Small intestine (tissue), 7 donors: ENCODE measurements around the gene GABRG3. TPM values are rescaled to one million over a fixed set of nuclear protein-coding genes. Genes with fewer than 3 reads are reported as not detected.

Experiments used
- DNase-seq, 2 donors: peaks; one replicate each; pipeline versions ENCODE4 v3.0.0 to v3.0.0-alpha.2; 2013
- FAIRE-seq: peaks from 2 replicates; lab custom pipeline; 2012; peaks lifted over from hg19 to GRCh38; lab: Jason Lieb, UNC
- H3K27ac ChIP-seq, 3 donors: one replicate each; pipeline ENCODE4 v1.5.1; 2013; ENCODE audit warnings: low read length in 2 of 3, mild to moderate bottlenecking in 2 of 3, control low read depth in 1 of 3, inconsistent platforms in 1 of 3, low read depth in 1 of 3, moderate library complexity in 1 of 3
- H3K27me3 ChIP-seq, 3 donors: one replicate each; pipeline ENCODE4 v1.6.1; 2013; ENCODE audit warnings: low read length in 3 of 3, inconsistent platforms in 1 of 3; ENCODE audit not compliant: control insufficient read depth in 3 of 3, insufficient read depth in 3 of 3
- H3K36me3 ChIP-seq, 3 donors: one replicate each; pipeline ENCODE4 v1.6.1; 2013; ENCODE audit warnings: low read length in 3 of 3, inconsistent platforms in 1 of 3, low read depth in 1 of 3, mild to moderate bottlenecking in 1 of 3, moderate library complexity in 1 of 3; ENCODE audit not compliant: control insufficient read depth in 3 of 3, insufficient read depth in 2 of 3
- H3K4me1 ChIP-seq, 3 donors: one replicate each; pipeline ENCODE4 v1.6.1; 2013; ENCODE audit warnings: low read length in 2 of 3, inconsistent platforms in 1 of 3, low read depth in 1 of 3, mild to moderate bottlenecking in 1 of 3, moderate library complexity in 1 of 3; ENCODE audit not compliant: control insufficient read depth in 3 of 3, insufficient read depth in 2 of 3
- H3K4me3 ChIP-seq, 3 donors: one replicate each; pipeline ENCODE4 v1.5.1; 2013; ENCODE audit warnings: low read length in 3 of 3, control low read depth in 1 of 3, inconsistent platforms in 1 of 3, low read depth in 1 of 3, mild to moderate bottlenecking in 1 of 3, moderate library complexity in 1 of 3
- H3K9me3 ChIP-seq, 2 donors: one replicate each; pipeline ENCODE4 v1.6.1; 2013; ENCODE audit warnings: low read depth in 1 of 2, low read length in 1 of 2; ENCODE audit not compliant: control insufficient read depth in 2 of 2, insufficient read depth in 1 of 2
- WGBS, 3 donors: extraction: QIAGEN DNeasy Blood & Tissue Kit; methylation state at CpG; one replicate each; pipeline ENCODE4 v1.1.7; 2013; 5-methylcytosine and 5-hydroxymethylcytosine counted together
- polyA plus RNA-seq, 4 donors: library from polyadenylated mRNA; stranded (reverse) in 3 of 4; unstranded in 1 of 4; fragments of 200-250 nt in 3 of 4; fragments of 120-200 nt in 1 of 4; gene quantifications; one replicate each; pipeline versions ENCODE4 v1.2.1 to v1.2.3, GENCODE V29; 2013
- donor health status: healthy with polysubstance abuse.
- donor health status: control.
- donor health status: control.
- donor health status: Bipolar disorder and iron deficiency.
- donor health status: healthy.

GABRG3 gene
- polyA plus RNA-seq, 4 donors, result 0.41 TPM; not detected in 3

- 67 to 79% (median 73%) methylated on average over 6 of the region's 6 CpGs for WGBS, 3 donors
- H3K27ac ChIP-seq, result no peak overlapping the region
- H3K4me3 ChIP-seq, result no peak overlapping the region
- H3K27me3 ChIP-seq, result no peaks in the 10 kb centered on the region
- H3K36me3 ChIP-seq, result no peaks in the 10 kb centered on the region
- no peak for FAIRE-seq
- no peaks in the 10 kb centered on the region for H3K4me1 ChIP-seq
- no peak for DNase-seq
- H3K9me3 ChIP-seq, result peaks cover 2 to 5% of the 10 kb centered on the region in 2 donors
Observed at GRCh38 chr15:27486051-27486450, 515.1 kb downstream of the GABRG3 start.

- H3K4me3 ChIP-seq, result no peak overlapping the region
Observed at GRCh38 chr15:27486683-27487647, 516.0 kb downstream of the GABRG3 start.

GRCh38 chr15:27487846-27488245, 516.9 kb downstream of the GABRG3 start:
- peaks cover 2 to 3% of the 10 kb centered on the region in 2 donors for H3K9me3 ChIP-seq
- no peaks in the 10 kb centered on the region for H3K36me3 ChIP-seq
- no peak for FAIRE-seq
- DNase-seq, result no peak
- no peaks in the 10 kb centered on the region for H3K27me3 ChIP-seq
- WGBS, 3 donors, result 82 to 85% (median 85%) methylated on average over 11 of the region's 11 CpGs
- no peak overlapping the region for H3K4me3 ChIP-seq
- no peaks in the 10 kb centered on the region for H3K4me1 ChIP-seq
- H3K27ac ChIP-seq, result no peak overlapping the region

More at GRCh38 chr15:27486683-27487647, 516.0 kb downstream of the GABRG3 start:
- Histone ChIP-seq H3K36me3 (no peaks in the 10 kb centered on the region), H3K27me3 (no peaks in the 10 kb centered on the region), H3K27ac (no peak overlapping the region), H3K4me1 (no peaks in the 10 kb centered on the region), H3K9me3 (peaks cover 2 to 3% of the 10 kb centered on the region in 2 donors)
- no peak for DNase-seq
- no peak for FAIRE-seq
- 59 to 68% (median 68%) methylated on average over 6 of the region's 6 CpGs for WGBS, 3 donors

GRCh38 chr15:27490867-27491595, 520.0 kb downstream of the GABRG3 start:
- Histone ChIP-seq H3K4me1 (no peaks in the 10 kb centered on the region), H3K27me3 (no peaks in the 10 kb centered on the region), H3K36me3 (no peaks in the 10 kb centered on the region), H3K27ac (no peak overlapping the region), H3K9me3 (peaks cover 2 to 3% of the 10 kb centered on the region in 2 donors), H3K4me3 (no peak overlapping the region)
- DNase-seq (no peak), FAIRE-seq (no peak)
- WGBS, 3 donors, result 66 to 75% (median 71%) methylated on average over 12 of the region's 12 CpGs

GRCh38 chr15:27491666-27492621, 521.0 kb downstream of the GABRG3 start:
- WGBS, 3 donors, result 73 to 76% (median 73%) methylated on average over 10 of the region's 10 CpGs
- no peak overlapping the region for H3K4me3 ChIP-seq
- H3K36me3 ChIP-seq, result no peaks in the 10 kb centered on the region
- H3K27ac ChIP-seq, result no peak overlapping the region
- peaks cover 2 to 3% of the 10 kb centered on the region in 2 donors for H3K9me3 ChIP-seq
- DNase-seq (no peak), FAIRE-seq (no peak)
- no peaks in the 10 kb centered on the region for H3K27me3 ChIP-seq
- no peaks in the 10 kb centered on the region for H3K4me1 ChIP-seq

- Histone ChIP-seq H3K4me1 (no peaks in the 10 kb centered on the region), H3K27ac (no peak overlapping the region), H3K27me3 (no peaks in the 10 kb centered on the region), H3K36me3 (no peaks in the 10 kb centered on the region), H3K4me3 (no peak overlapping the region), H3K9me3 (peaks cover under 1 to 1% of the 10 kb centered on the region in 2 donors)
- 87 to 91% (median 90%) methylated on average over 3 of the region's 3 CpGs for WGBS, 3 donors
- no peak for FAIRE-seq
- no peak for DNase-seq
Observed at GRCh38 chr15:27495963-27496459, 525.0 kb downstream of the GABRG3 start.

- Histone ChIP-seq H3K27me3 (no peaks in the 10 kb centered on the region), H3K4me3 (no peak overlapping the region), H3K4me1 (no peaks in the 10 kb centered on the region), H3K9me3 (no peaks in the 10 kb centered on the region), H3K27ac (no peak overlapping the region), H3K36me3 (no peaks in the 10 kb centered on the region)
- DNase-seq (no peak), FAIRE-seq (no peak)
- WGBS, 3 donors, result 88 to 93% (median 91%) methylated on average over 10 of the region's 10 CpGs
Observed at GRCh38 chr15:27498700-27499099, 527.7 kb downstream of the GABRG3 start.
